Upper lobe of right lung (tissue), 1 donor: ENCODE measurements around the gene REG3A. TPM values are rescaled to one million over a fixed set of nuclear protein-coding genes. Genes with fewer than 3 reads are reported as not detected.

Experiments used
- ATAC-seq: fragments of 200-7000 bp; cut with Tn5 transposase; one replicate; pipeline ENCODE4 v1.9.1; 2020; ENCODE audit warnings: mild to moderate bottlenecking, moderate library complexity
- DNase-seq: peaks from one replicate; pipeline ENCODE4 v3.0.0-alpha.2; 2020
- H3K27ac ChIP-seq: fragments of 200-600 bp; one replicate; pipeline ENCODE4 v1.8.0; 2022
- H3K27me3 ChIP-seq: fragments of 200-600 bp; one replicate; pipeline ENCODE4 v1.8.0; 2022; ENCODE audit warnings: mild to moderate bottlenecking
- H3K36me3 ChIP-seq: fragments of 200-600 bp; one replicate; pipeline ENCODE4 v1.8.0; 2022
- H3K4me1 ChIP-seq: fragments of 200-600 bp; one replicate; pipeline ENCODE4 v1.8.0; 2022
- H3K4me3 ChIP-seq: fragments of 200-600 bp; one replicate; pipeline ENCODE4 v1.8.0; 2022; ENCODE audit warnings: mild to moderate bottlenecking
- H3K9me3 ChIP-seq: fragments of 200-600 bp; one replicate; pipeline ENCODE4 v1.8.0; 2022
- CTCF ChIP-seq: fragments of 200-600 bp; IDR thresholded peaks from one replicate; pipeline ENCODE4 v1.8.0; 2022; ENCODE audit warnings: antibody characterized with exemption
- intact Hi-C: fragments of 100-400 bp; cut with DNase I; formaldehyde crosslinking; loops from one replicate; pipeline ENCODE4 v1.11.0; 2022
- long read RNA-seq: library from polyadenylated mRNA; unstranded; transcript quantifications from one replicate; pipeline ENCODE4 v2.0.0, GENCODE V29; 2021
- total RNA-seq: library from RNA; stranded (reverse); fragmentation: NEBNext Ultra II Directional; extraction: Animal tissue kit (Norgen Biotek cat#: 25700); gene quantifications from one replicate; pipeline ENCODE4 v1.2.1, GENCODE V29; 2021
- donor health status: DM: no; HTN: yes; CAD: no; lungs with severe emphysema.

Gene REG3A
- not detected for total RNA-seq
- long read RNA-seq, result 0 reads

GRCh38 chr2:79159653-79160052 is at the start of gene REG3A:
Gene REG3A (minus strand): TSS chr2:79159753. CDS start chr2:79159405, 348 bp downstream.
- Histone ChIP-seq H3K27me3 (no peaks in the 10 kb centered on the region), H3K36me3 (no peaks in the 10 kb centered on the region), H3K4me1 (no peaks in the 10 kb centered on the region), H3K4me3 (no peak within 1 kb of the TSS), H3K9me3 (no peaks in the 10 kb centered on the region), H3K27ac (no peak within 1 kb of the TSS)
- DNase-seq (no peak), ATAC-seq (no peak)
- TF ChIP-seq CTCF, result no peak
- intact Hi-C loops, result no loop called here

DNA sequence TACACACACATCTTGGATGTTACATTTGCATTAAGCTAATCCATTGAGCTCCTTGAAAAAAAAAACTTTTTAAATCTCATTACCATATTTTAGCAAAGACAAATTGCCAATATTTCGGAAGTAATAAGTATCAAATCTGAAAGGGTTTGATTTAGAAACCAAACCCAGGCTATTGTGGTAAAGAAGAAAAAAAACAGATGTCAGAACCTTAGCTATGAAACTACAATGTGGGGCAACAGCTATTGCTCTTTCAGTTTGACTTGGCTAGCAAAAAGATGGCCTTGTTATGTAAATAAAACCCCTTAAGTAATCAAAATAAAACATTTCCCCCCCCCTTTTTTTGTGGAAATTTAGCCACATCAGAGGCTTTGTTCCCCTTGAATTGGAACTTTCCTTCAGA is 41.2 kb upstream of the REG3A start:
- Histone ChIP-seq H3K27me3 (no peaks in the 10 kb centered on the region), H3K4me3 (no peak overlapping the region), H3K36me3 (no peaks in the 10 kb centered on the region), H3K9me3 (no peaks in the 10 kb centered on the region), H3K4me1 (no peaks in the 10 kb centered on the region), H3K27ac (no peak overlapping the region)
- intact Hi-C loops, result no loop called here
- DNase-seq (no peak), ATAC-seq (no peak)
- TF ChIP-seq CTCF, result no peak

DNA sequence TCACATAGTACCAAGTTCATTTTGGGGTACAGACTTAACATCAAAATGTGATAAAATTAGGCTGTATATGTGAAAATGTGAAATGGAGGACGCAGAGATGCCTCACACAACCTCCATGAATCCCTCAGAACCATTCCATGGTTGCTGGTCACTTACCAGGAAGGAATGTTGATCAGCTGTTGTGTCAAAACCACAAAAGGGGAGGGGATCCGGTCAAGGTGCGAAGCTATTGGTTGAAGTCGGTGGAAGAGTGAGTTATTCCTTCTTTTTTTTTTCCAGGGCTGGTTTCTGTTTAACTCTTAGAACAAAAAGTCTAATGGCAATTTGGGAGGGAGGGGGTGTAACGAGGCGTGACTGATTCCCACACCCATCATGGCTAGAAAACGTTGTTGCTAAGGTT is 32.3 kb upstream of the REG3A start:
- no peak overlapping the region for H3K4me3 ChIP-seq
- ATAC-seq (no peak), DNase-seq (no peak)
- no peak overlapping the region for H3K27ac ChIP-seq
- H3K9me3 ChIP-seq, result no peaks in the 10 kb centered on the region
- no peaks in the 10 kb centered on the region for H3K27me3 ChIP-seq
- H3K36me3 ChIP-seq, result no peaks in the 10 kb centered on the region
- TF ChIP-seq CTCF, result no peak
- no peaks in the 10 kb centered on the region for H3K4me1 ChIP-seq
- intact Hi-C loops, result no loop called here

GRCh38 chr2:79191081-79191480 is 31.5 kb upstream of the REG3A start:
- Histone ChIP-seq H3K27me3 (no peaks in the 10 kb centered on the region), H3K36me3 (no peaks in the 10 kb centered on the region), H3K4me1 (no peaks in the 10 kb centered on the region), H3K27ac (no peak overlapping the region), H3K9me3 (no peaks in the 10 kb centered on the region), H3K4me3 (no peak overlapping the region)
- DNase-seq (no peak), ATAC-seq (no peak)
- intact Hi-C loops, result no loop called here
- no peak for TF ChIP-seq CTCF

GRCh38 chr2:79189465-79189864 is 29.9 kb upstream of the REG3A start:
- Histone ChIP-seq H3K27ac (no peak overlapping the region), H3K4me1 (no peaks in the 10 kb centered on the region), H3K36me3 (no peaks in the 10 kb centered on the region), H3K27me3 (no peaks in the 10 kb centered on the region), H3K9me3 (no peaks in the 10 kb centered on the region), H3K4me3 (no peak overlapping the region)
- ATAC-seq (no peak), DNase-seq (no peak)
- intact Hi-C loops, result no loop called here
- no peak for TF ChIP-seq CTCF

DNA sequence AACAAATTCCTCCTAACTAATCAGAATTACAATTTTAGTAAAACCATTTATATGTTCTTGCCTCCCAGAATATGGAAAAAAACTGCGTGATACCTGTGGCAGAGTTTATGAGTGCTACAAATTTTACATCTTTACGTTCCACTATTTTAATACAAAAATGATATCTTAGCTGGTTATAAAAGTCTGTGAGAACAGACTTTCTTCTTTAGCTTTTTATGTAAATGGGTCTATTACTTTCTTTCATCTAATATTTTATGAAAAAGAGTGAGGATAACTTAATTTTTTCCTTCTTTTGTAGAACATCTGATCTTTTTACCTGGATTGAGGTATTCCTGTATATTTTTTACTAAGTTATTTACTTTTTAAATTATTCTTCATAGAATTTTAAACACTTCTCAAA is 22.1 kb upstream of the REG3A start:
- Histone ChIP-seq H3K36me3 (no peaks in the 10 kb centered on the region), H3K27ac (no peak overlapping the region), H3K9me3 (peaks cover 12% of the 10 kb centered on the region), H3K4me1 (no peaks in the 10 kb centered on the region), H3K27me3 (no peaks in the 10 kb centered on the region), H3K4me3 (no peak overlapping the region)
- DNase-seq (no peak), ATAC-seq (no peak)
- intact Hi-C loops, result no loop called here
- TF ChIP-seq CTCF, result no peak
